Heart left ventricle (tissue), 13 donors: ENCODE measurements around the gene TYMP.

Source experiments
- POLR2A ChIP-seq, 2 donors: fragments of 450-650 bp; IDR thresholded peaks; one replicate each; pipeline ENCODE4 v1.6.1; 2017; ENCODE audit warnings: antibody characterized with exemption in 2 of 2, mild to moderate bottlenecking in 2 of 2, moderate library complexity in 2 of 2
- TF ChIP-seq, protein P1 (sequence below), 12 donors: fragments of 200-600 bp; sonication (generic) in 4 of 12; IDR thresholded peaks; one replicate each; pipeline versions ENCODE4 v1.5.0 to v1.8.0; 2018 to 2022; ENCODE audit warnings: antibody characterized with exemption in 12 of 12, mild to moderate bottlenecking in 5 of 12
- donor health status: ischemic (EF 13 %, LVEDD 7.1; RV severe dilation, severe dysfunction).
- donor health status: DM: no; HTN: yes; CAD: no.
- donor health status: DM: no; HTN: no; CAD: no.
- donor health status: ischemic (EF 25% LVEDD 6.9; RV normal size, moderate dysfunction).
- donor health status: ischemic (EF 25% LVEDD 5.7; RV mildly dilated, moderate dysfunction).
- donor health status: ischemic (EF 35%, LVEDD 5.7; RV mildly dilated, moderate dysfunction).
- donor health status: nonischemic (EF 11% LVEDD 7.7; RV severe dilation, severe dysfunction).
- donor health status: DM: yes; HTN: yes; CAD: no.
- donor health status: PGD.
- donor health status: ischemic (EF 29% LVEDD 5.4; RV normal size, mild dysfunction).
- donor health status: nonischemic (EF 23%, LVEDD 6.1; RV moderate dilation, normal function).

DNA sequence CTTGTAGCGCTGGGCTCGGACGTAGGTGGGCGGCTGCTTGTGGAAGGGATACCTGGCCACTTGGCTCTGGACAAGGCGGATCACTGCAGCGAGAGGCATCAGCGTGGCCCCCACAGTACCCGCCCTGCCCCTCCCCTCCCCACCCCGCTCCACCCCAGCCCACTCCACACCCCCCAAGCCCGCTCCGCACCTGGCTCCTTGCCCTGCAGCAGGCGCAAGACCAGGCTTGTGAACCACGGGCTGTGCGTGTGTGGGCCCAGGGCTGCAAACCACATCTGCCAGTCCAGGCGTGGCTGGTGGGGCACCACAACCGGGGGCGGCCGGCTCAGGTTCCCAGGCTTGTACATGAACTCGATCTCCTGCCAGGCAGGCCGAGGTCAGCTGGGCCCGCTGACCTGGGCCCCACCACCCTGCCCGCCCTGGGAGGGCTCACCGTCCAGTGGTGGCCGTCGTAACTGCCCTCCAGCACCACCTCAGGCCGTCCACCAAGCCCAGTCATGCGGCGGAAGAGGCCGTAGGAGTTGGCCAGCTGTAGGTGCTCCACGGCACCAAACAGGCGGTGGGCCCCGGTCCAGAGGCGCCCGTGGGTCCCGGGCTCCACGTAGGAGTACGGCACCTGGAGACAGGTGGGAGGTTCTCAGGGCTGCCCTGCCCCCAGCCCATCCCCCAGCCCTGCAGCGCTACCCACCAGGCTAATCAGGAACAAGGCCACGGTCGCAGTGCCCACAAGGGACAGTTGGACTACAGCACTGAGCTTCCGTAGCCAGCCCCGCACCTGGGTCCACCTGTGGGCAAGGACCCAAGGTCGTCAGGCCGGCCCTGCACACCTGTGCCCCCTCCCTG lies 25.2 kb downstream of the TYMP start:
- TF ChIP-seq, protein P1, sequence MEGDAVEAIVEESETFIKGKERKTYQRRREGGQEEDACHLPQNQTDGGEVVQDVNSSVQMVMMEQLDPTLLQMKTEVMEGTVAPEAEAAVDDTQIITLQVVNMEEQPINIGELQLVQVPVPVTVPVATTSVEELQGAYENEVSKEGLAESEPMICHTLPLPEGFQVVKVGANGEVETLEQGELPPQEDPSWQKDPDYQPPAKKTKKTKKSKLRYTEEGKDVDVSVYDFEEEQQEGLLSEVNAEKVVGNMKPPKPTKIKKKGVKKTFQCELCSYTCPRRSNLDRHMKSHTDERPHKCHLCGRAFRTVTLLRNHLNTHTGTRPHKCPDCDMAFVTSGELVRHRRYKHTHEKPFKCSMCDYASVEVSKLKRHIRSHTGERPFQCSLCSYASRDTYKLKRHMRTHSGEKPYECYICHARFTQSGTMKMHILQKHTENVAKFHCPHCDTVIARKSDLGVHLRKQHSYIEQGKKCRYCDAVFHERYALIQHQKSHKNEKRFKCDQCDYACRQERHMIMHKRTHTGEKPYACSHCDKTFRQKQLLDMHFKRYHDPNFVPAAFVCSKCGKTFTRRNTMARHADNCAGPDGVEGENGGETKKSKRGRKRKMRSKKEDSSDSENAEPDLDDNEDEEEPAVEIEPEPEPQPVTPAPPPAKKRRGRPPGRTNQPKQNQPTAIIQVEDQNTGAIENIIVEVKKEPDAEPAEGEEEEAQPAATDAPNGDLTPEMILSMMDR (IDR thresholded peaks at IDR 0.05) = no peak
- TF ChIP-seq POLR2A (IDR thresholded peaks at IDR 0.05) = no peak
